GM13977 (cell line): ENCODE results near the gene POLN.
A peak's percentile ranks its signal among the peaks of the same experiment; 100 is the strongest.

ENCODE experiments used
- DNase-seq: peaks from one replicate; pipeline ENCODE4 v3.0.0; 2012; ENCODE audit warnings: low spot score
- CTCF ChIP-seq: IDR thresholded peaks from 2 replicates; pipeline ENCODE4 v1.5.1; 2012; ENCODE audit warnings: mild to moderate bottlenecking, control low read depth; ENCODE audit not compliant: insufficient read depth; ENCODE audit errors: extremely low read depth, missing control alignments
- in situ Hi-C: fragments of 300-500 bp; cut with MboI; formaldehyde crosslinking; loops from one replicate; pipeline ENCODE4 v1.12.0; 2022; ENCODE audit warnings: low sequenced_read_pairs, low pct_unique_long_range_greater_than_20kb, mixed read lengths, inconsistent platforms; ENCODE audit not compliant: unreplicated experiment

POLN gene

GRCh38 chr4:2060611-2061185 is 181.2 kb downstream of the POLN start:
- TF ChIP-seq CTCF, result no peak
- in situ Hi-C loops, result no loop called here
- no peak for DNase-seq

DNA sequence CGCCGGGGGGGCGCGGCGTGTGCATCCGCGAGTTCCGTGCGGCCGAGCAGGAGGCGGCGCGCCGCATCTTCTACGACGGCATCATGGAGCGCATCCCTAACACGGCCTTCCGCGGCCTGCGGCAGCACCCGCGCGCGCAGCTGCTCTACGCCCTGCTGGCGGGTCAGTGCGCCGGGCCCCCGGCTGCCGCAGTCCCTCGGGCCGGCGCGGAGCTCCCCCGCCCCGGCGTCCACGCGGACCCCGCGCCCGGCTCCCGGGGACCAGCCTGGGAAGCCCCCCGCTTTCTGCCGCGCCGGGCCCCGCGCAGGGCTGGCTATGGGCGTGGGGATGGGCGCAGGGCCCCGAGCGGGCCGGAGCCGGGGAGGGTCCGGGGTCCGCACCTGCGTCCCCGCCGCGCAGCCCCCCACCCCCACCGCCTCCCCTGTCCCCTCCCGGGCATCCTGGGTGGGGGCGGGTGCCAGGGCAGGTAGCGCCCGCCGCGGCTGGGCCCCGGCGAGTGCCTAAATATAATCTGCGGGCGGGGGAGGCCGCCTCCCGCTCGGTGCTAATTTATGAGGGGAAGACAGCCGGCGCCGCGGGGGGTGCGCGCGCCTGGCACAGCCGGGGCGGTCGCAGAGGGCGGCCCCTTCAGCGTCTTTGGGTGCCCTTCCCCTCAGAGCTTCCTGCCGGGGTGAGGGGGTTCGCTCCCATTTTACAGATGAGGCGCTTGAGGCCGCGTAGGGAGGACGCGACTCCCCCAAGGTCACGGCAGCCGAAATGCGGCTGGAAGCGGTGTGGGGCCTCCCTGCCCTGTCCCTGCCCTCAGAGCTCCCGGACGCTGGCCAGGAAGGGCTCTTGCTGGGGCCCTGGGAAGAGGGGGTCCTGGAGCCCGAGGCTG is 182.0 kb downstream of the POLN start:
- DNase-seq, result peak; percentile 73
- TF ChIP-seq CTCF, result no peak
- in situ Hi-C loops, result no loop called here

- no peak for TF ChIP-seq CTCF
- in situ Hi-C loops, result no loop called here
- DNase-seq, result peak; percentile 80
These were observed 182.7 kb downstream of the POLN start, which contains the start of gene NAT8L for GRCh38 chr4:2059046-2059725. Gene NAT8L (plus strand): TSS chr4:2059327. CDS start chr4:2059512, 185 bp downstream.

DNA sequence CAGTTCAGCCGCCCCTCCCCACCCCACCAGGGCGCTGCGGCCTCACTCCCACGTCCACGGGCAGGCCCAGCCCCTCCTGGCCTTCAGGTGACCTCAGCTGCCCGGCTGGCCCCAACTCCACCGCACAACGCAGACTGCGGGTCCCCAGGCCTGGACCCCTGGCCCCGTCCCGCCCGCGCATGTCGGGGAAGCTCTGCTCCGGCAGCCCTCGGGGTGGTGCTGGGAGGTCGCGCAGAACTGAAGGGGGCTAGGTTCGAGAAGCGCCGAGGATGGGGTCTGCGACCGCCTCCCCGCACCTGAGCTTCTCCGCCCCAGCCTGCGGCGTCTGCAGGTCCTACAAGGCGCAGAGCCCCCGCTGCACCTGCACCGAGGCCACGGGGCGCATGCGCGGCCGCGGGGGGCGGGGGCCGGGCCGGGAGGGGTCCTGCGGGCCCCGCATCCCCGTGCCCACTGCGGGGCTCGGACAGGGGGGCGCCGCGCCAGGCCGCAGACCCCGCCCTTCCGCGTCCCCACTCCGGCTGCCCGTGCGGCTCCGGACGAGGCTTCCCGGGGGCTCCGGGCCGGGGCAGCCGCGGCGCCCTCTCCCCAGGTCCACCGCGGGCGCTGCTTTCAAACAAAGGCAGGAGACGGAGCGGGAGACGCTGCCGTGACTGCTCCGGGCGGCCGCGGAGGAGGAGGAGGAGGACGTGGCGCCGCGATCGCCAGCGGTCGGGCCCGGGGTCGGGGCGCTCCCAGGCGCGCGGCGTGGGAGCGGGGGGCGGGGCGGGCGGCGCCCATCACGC is 183.5 kb downstream of the POLN start:
- in situ Hi-C loops, result no loop called here
- TF ChIP-seq CTCF, result no peak
- DNase-seq, result peak; percentile 69

DNA sequence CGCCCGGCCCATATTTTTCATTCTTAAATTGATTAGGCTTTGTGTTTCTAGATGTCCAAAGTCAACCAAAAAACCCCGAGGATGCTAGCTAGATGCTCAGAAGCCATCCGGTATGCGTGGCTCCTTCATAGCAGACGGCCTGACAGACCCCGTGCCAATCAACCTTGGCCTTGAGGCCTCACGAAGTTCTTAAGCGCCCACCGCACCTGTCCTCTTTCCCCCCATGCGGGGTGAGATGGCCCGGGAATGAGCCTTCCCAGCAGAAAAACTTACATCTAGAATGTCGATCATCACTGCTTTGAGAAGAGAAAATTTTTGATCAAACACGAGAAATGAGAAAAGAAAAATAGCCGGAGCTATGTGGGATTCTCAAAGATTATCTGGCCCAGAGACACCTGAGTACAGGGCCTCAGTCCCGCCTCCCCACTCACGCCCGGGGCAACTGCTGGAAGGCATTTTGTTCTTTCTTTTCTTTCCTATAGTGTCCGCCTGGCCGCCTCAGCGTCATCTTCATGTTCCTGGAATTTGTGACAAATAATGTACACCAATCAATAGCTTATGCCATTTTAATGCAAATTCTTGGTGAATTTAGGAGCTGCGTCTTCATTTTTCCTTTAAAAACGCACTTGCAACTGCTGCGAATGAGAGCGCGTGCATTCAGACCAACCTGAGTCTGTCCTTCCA is 184.4 kb downstream of the POLN start:
- no peak for TF ChIP-seq CTCF
- in situ Hi-C loops, result no loop called here
- DNase-seq, result no peak

GRCh38 chr4:2054217-2054616 is 187.7 kb downstream of the POLN start:
- no peak for TF ChIP-seq CTCF
- no peak for DNase-seq
- in situ Hi-C loops, result no loop called here
